Activated B cell treated with CpG ODN at 0.5 μM for 24 hours (primary cell): ENCODE data around the gene DLG1. TPM values are rescaled to one million over a fixed set of nuclear protein-coding genes. Genes with fewer than 3 reads are reported as not detected.

ENCODE experiments used
- ATAC-seq: fragments of 200-7000 bp; cut with Tn5 transposase; one replicate; pipeline ENCODE4 v1.10.0; 2021; ENCODE audit warnings: low read depth, mild to moderate bottlenecking, moderate library complexity
- CTCF ChIA-PET: fragments of 350-600 bp; sonication (Branson Sonifier 250); formaldehyde crosslinking; loops from one replicate; lab custom pipeline; 2021; ENCODE audit warnings: antibody characterized with exemption; lab: Charles Lee
- POLR2A ChIA-PET: fragments of 350-600 bp; sonication (Branson Sonifier 250); formaldehyde crosslinking; loops from one replicate; lab custom pipeline; 2021; ENCODE audit warnings: antibody characterized with exemption; lab: Charles Lee
- DNase-seq: peaks from one replicate; pipeline ENCODE4 v3.0.0; 2022
- H3K27ac Mint-ChIP-seq: one replicate; pipeline ENCODE4 v1.8.0; 2020; ENCODE audit warnings: mixed read lengths
- H3K27me3 Mint-ChIP-seq: one replicate; pipeline ENCODE4 v1.8.0; 2021; ENCODE audit warnings: mixed read lengths
- H3K36me3 Mint-ChIP-seq: one replicate; pipeline ENCODE4 v1.8.0; 2021; ENCODE audit warnings: low read depth, mixed read lengths
- H3K4me1 Mint-ChIP-seq: one replicate; pipeline ENCODE4 v1.8.0; 2021; ENCODE audit warnings: mixed read lengths
- H3K4me3 Mint-ChIP-seq: one replicate; pipeline ENCODE4 v1.8.0; 2020; ENCODE audit warnings: mild to moderate bottlenecking, mixed read lengths
- H3K9me3 Mint-ChIP-seq: one replicate; pipeline ENCODE4 v1.8.0; 2020; ENCODE audit warnings: mixed read lengths
- CTCF ChIP-seq: fragments of 200-600 bp; IDR thresholded peaks from one replicate; pipeline ENCODE4 v1.8.0; 2022; ENCODE audit warnings: antibody characterized with exemption, mild to moderate bottlenecking
- intact Hi-C: fragments of 100-400 bp; cut with micrococcal nuclease; formaldehyde crosslinking; loops from one replicate; pipeline ENCODE4 v1.15.1; 2024
- total RNA-seq: library from RNA; stranded (reverse); gene quantifications from 2 replicates; pipeline ENCODE4 v1.2.3, GENCODE V29; 2022

The DLG1 gene
- total RNA-seq, 1 donor from 2014 or later, result 102 TPM

GRCh38 chr3:197000211-197000610, 298.2 kb downstream of the DLG1 start:
- no peak for TF ChIP-seq CTCF
- ATAC-seq, result no peak
- intact Hi-C loops, result no loop called here
- peaks cover 11% of the 10 kb centered on the region for H3K4me1 Mint-ChIP-seq
- no peak for DNase-seq
- H3K36me3 Mint-ChIP-seq, result peaks cover 1% of the 10 kb centered on the region
- POLR2A ChIA-PET, result interaction anchor here (0.6 kb wide), 1 partner anchor 126 kb away, joined by 5 read pairs; no protein-coding TSS in a partner anchor
- CTCF ChIA-PET, result interaction anchor here (1.0 to 5.8 kb wide), 2 partner anchors 30 to 187 kb away, joined by 3 to 78 read pairs; partner anchors contain the start of gene MELTF
- H3K27me3 Mint-ChIP-seq, result peaks cover 4% of the 10 kb centered on the region
- peak overlapping the region; percentile 18 for H3K27ac Mint-ChIP-seq
- H3K4me3 Mint-ChIP-seq, result no peak overlapping the region
- no peaks in the 10 kb centered on the region for H3K9me3 Mint-ChIP-seq

GRCh38 chr3:196998966-196999760, 299.2 kb downstream of the DLG1 start:
- DNase-seq (no peak), ATAC-seq (no peak)
- POLR2A ChIA-PET, result interaction anchor here (0.7 to 1.3 kb wide), 2 partner anchors 30 to 567 kb away, joined by 4 to 5 read pairs; partner anchors contain the start of genes MELTF and UBXN7
- CTCF ChIA-PET, result interaction anchor here (0.9 to 1.1 kb wide), 2 partner anchors 31 kb away, joined by 3 to 5 read pairs; no protein-coding TSS in a partner anchor
- no peak for TF ChIP-seq CTCF
- no peak overlapping the region for H3K4me3 Mint-ChIP-seq
- H3K27ac Mint-ChIP-seq, result no peak overlapping the region
- H3K27me3 Mint-ChIP-seq, result no peaks in the 10 kb centered on the region
- peaks cover 1% of the 10 kb centered on the region for H3K36me3 Mint-ChIP-seq
- intact Hi-C loops, result no loop called here
- H3K4me1 Mint-ChIP-seq, result peaks cover 7% of the 10 kb centered on the region
- H3K9me3 Mint-ChIP-seq, result no peaks in the 10 kb centered on the region

GRCh38 chr3:196997311-196997710, 301.1 kb downstream of the DLG1 start:
- no peak for ATAC-seq
- no peaks in the 10 kb centered on the region for H3K27me3 Mint-ChIP-seq
- CTCF ChIA-PET, result no interaction called here
- DNase-seq, result no peak
- no peak for TF ChIP-seq CTCF
- H3K27ac Mint-ChIP-seq, result no peak overlapping the region
- no peaks in the 10 kb centered on the region for H3K36me3 Mint-ChIP-seq
- peaks cover 2% of the 10 kb centered on the region for H3K4me1 Mint-ChIP-seq
- no peaks in the 10 kb centered on the region for H3K9me3 Mint-ChIP-seq
- H3K4me3 Mint-ChIP-seq, result no peak overlapping the region
- intact Hi-C loops, result no loop called here
- POLR2A ChIA-PET, result no interaction called here

GRCh38 chr3:196996454-196997265, 301.8 kb downstream of the DLG1 start:
- Mint-ChIP-seq H3K27me3 (no peaks in the 10 kb centered on the region), H3K36me3 (no peaks in the 10 kb centered on the region), H3K27ac (no peak overlapping the region), H3K9me3 (no peaks in the 10 kb centered on the region), H3K4me1 (peaks cover under 1% of the 10 kb centered on the region), H3K4me3 (no peak overlapping the region)
- DNase-seq (no peak), ATAC-seq (no peak)
- TF ChIP-seq CTCF, result no peak
- POLR2A ChIA-PET, result no interaction called here
- intact Hi-C loops, result no loop called here
- CTCF ChIA-PET, result no interaction called here
